HepG2 (cell line): Measurements from ENCODE around the gene MMP8. TPM values are rescaled to one million over a fixed set of nuclear protein-coding genes. Genes with fewer than 3 reads are reported as not detected.

Experiments
- ATAC-seq: fragments of 200-7000 bp; cut with Tn5 transposase; 3 replicates; pipeline ENCODE4 v1.9.1; 2020; ENCODE audit warnings: mild to moderate bottlenecking, moderate library complexity
- BruUV-seq: library from RNA; stranded (reverse); fragments of 400-500 nt; replicated peaks from 2 replicates; lab custom pipeline; 2021; lab: Mats Ljungman, UMichigan
- CTCF ChIA-PET: fragments of 300-600 bp; formaldehyde crosslinking; extraction: SDS; loops from one replicate; lab custom pipeline; 2021; ENCODE audit warnings: low total read pairs, inconsistent platforms, low intra/inter-chr PET ratio; lab: Yijun Ruan, JAX
- POLR2A ChIA-PET: fragments of 350-600 bp; sonication (Branson Sonifier 250); formaldehyde crosslinking; loops from one replicate; lab custom pipeline; 2020; ENCODE audit warnings: antibody characterized with exemption, inconsistent platforms; lab: Yijun Ruan, JAX
- DNase-seq: peaks from one replicate; pipeline ENCODE4 v3.0.0-alpha.2; 2015; ENCODE audit warnings: low spot score
- FAIRE-seq: peaks from 3 replicates; lab custom pipeline; 2011; peaks lifted over from hg19 to GRCh38; lab: Jason Lieb, UNC
- H2AFZ ChIP-seq: one replicate; pipeline ENCODE4 v1.6.1; 2011; ENCODE audit warnings: low read length, inconsistent platforms
- H3K27ac ChIP-seq: fragments of 300-600 bp; 3 replicates; pipeline ENCODE4 v1.8.0; 2011; ENCODE audit warnings: mixed run types, mild to moderate bottlenecking, mixed read lengths, low read length, inconsistent platforms; ENCODE audit not compliant: insufficient read depth; ENCODE audit errors: extremely low read length
- H3K27me3 ChIP-seq, 2 experiments: fragments of 200-600 bp in 1 of 2; 2 replicates in 1 of 2; 3 replicates in 1 of 2; pipeline versions ENCODE4 v1.6.0 to v1.8.0; 2011; ENCODE audit warnings: low read length in 2 of 2, mild to moderate bottlenecking in 2 of 2, moderate library complexity in 2 of 2, inconsistent platforms in 1 of 2; ENCODE audit not compliant: insufficient read depth in 2 of 2, control insufficient read depth in 1 of 2
- H3K36me3 ChIP-seq, 2 experiments: fragments of 200-600 bp in 1 of 2; replicated peaks in 1 of 2; 2 replicates in 1 of 2; 3 replicates in 1 of 2; pipeline versions ENCODE4 v1.5.1 to v1.8.0; 2011; ENCODE audit warnings: low read length in 2 of 2, inconsistent platforms in 1 of 2; ENCODE audit not compliant: insufficient read depth in 2 of 2, control insufficient read depth in 1 of 2
- H3K4me1 ChIP-seq: 2 replicates; pipeline ENCODE4 v1.5.1; 2012; ENCODE audit warnings: low read length, inconsistent platforms; ENCODE audit not compliant: insufficient read depth
- H3K4me2 ChIP-seq: 2 replicates; pipeline ENCODE4 v1.6.0; 2011; ENCODE audit warnings: low read depth, low read length, inconsistent platforms
- H3K4me3 ChIP-seq, 3 experiments: fragments of 200-600 bp in 1 of 3; sonication (generic), shearing (Covaris generic) in 1 of 3; replicated peaks in 1 of 3; 2 replicates each; pipeline ENCODE4 v1.5.1; 2011 to 2016; ENCODE audit warnings: low read length in 3 of 3, inconsistent platforms in 2 of 3, low read depth in 2 of 3, mild to moderate bottlenecking in 2 of 3, control low read depth in 1 of 3, mixed read lengths in 1 of 3; ENCODE audit not compliant: insufficient read depth in 1 of 3
- H3K79me2 ChIP-seq: one replicate; pipeline ENCODE4 v1.6.1; 2011; ENCODE audit warnings: low read length, inconsistent platforms; ENCODE audit not compliant: insufficient read depth
- H3K9ac ChIP-seq: 2 replicates; pipeline ENCODE4 v1.6.0; 2011; ENCODE audit warnings: mild to moderate bottlenecking, low read depth, low read length, inconsistent platforms; ENCODE audit not compliant: insufficient read depth
- H3K9me3 ChIP-seq: 2 replicates; pipeline ENCODE4 v1.5.1; 2012; ENCODE audit warnings: mild to moderate bottlenecking, low read length
- H4K20me1 ChIP-seq: 2 replicates; pipeline ENCODE4 v1.6.0; 2011; ENCODE audit warnings: inconsistent platforms, mild to moderate bottlenecking, low read length, moderate library complexity; ENCODE audit not compliant: insufficient read depth
- MIER3 ChIP-seq: IDR thresholded peaks from 2 replicates; pipeline ENCODE4 v1.6.1; 2016; ENCODE audit warnings: missing compliant biosample characterization, borderline replicate concordance
- SMAD1 ChIP-seq: sonication (generic); formaldehyde crosslinking; IDR thresholded peaks from 2 replicates; pipeline ENCODE4 v1.4.0; 2020; ENCODE audit warnings: missing genetic modification reagents, low read depth, mild to moderate bottlenecking, borderline replicate concordance
- ZKSCAN8 ChIP-seq: IDR thresholded peaks from 2 replicates; pipeline ENCODE4 v1.6.1; 2016; ENCODE audit warnings: borderline replicate concordance, missing genetic modification reagents, missing compliant biosample characterization
- ZNF280B ChIP-seq: sonication (generic); formaldehyde crosslinking; IDR thresholded peaks from 2 replicates; pipeline ENCODE4 v1.5.0; 2020; ENCODE audit warnings: missing genetic modification reagents, mild to moderate bottlenecking, borderline replicate concordance
- ZNF367 ChIP-seq: sonication (generic); formaldehyde crosslinking; IDR thresholded peaks from 2 replicates; pipeline ENCODE4 v1.4.0; 2020; ENCODE audit warnings: missing genetic modification reagents, borderline replicate concordance
- ZNF574 ChIP-seq: sonication (generic); formaldehyde crosslinking; IDR thresholded peaks from 2 replicates; pipeline ENCODE4 v1.4.0; 2020; ENCODE audit warnings: missing genetic modification reagents
- ZNF737 ChIP-seq: sonication (generic); formaldehyde crosslinking; IDR thresholded peaks from 2 replicates; pipeline ENCODE4 v1.5.0; 2020; ENCODE audit warnings: missing genetic modification reagents, mild to moderate bottlenecking, borderline replicate concordance
- ZNF879 ChIP-seq: sonication (generic); formaldehyde crosslinking; IDR thresholded peaks from 2 replicates; pipeline ENCODE4 v1.8.1; 2023; ENCODE audit warnings: missing genetic modification reagents
- WGBS: methylation state at CpG from one replicate; pipeline ENCODE4 v1.1.6; 2017; ENCODE audit warnings: low lambda C conversion rate; 5-methylcytosine and 5-hydroxymethylcytosine counted together
- in situ Hi-C: cut with HindIII; loops from 2 replicates; pipeline ENCODE4 v1.10.0; 2017; ENCODE audit warnings: low pct_unique_long_range_greater_than_20kb; ENCODE audit not compliant: extremely low pct_ligation_motif_present
- intact Hi-C: fragments of 100-400 bp; cut with micrococcal nuclease; formaldehyde crosslinking; loops from one replicate; pipeline ENCODE4 v1.10.0; 2022; ENCODE audit not compliant: unreplicated experiment
- polyA plus RNA-seq, 8 experiments: library from polyadenylated mRNA; depleted of rRNA in 3 of 8; stranded (reverse) in 7 of 8; unstranded in 1 of 8; fragments of >200 nt; fragmentation: Illumina TruSeq in 4 of 8; extraction: Trizol in 4 of 8; gene quantifications; 2 replicates each; pipeline versions ENCODE4 v1.2.1 to v1.2.3, GENCODE V29; 2011 to 2016; ENCODE audit warnings: low read depth in 4 of 8, missing spikeins in 1 of 8, mixed read lengths in 1 of 8; ENCODE audit not compliant: insufficient read depth in 1 of 8
- total RNA-seq, 5 experiments: library from RNA; depleted of rRNA; stranded (reverse); fragments of >200 nt; fragmentation: Illumina TruSeq; extraction: Trizol; gene quantifications; 2 replicates each; pipeline ENCODE4 v1.2.3, GENCODE V29; 2016; ENCODE audit warnings: low read depth in 1 of 5

MMP8 gene
- total and polyA plus RNA-seq, 2 of the 13 experiments (the other 11 are each of a cell fraction or from before 2014, with no cell fraction given), result not detected

GRCh38 chr11:102753267-102753666, 28.5 kb upstream of the MMP8 start:
- no peak for FAIRE-seq
- 100% methylated on average over 1 of the region's 1 CpG for WGBS
- ATAC-seq, result no peak
- no TSS peak for BruUV-seq
- no peak for TF ChIP-seq ZNF737
- TF ChIP-seq ZNF367 (CRISPR knock-in tag), result no peak
- TF ChIP-seq MIER3 (CRISPR knock-in tag), result no peak
- TF ChIP-seq ZNF574 (CRISPR knock-in tag), result no peak
- no peak for TF ChIP-seq ZNF280B (CRISPR knock-in tag)
- TF ChIP-seq ZKSCAN8, result no peak
- no peak for TF ChIP-seq ZNF879 (CRISPR knock-in tag)
- TF ChIP-seq SMAD1 (CRISPR knock-in tag), result no peak
- Histone ChIP-seq H3K4me2 (no peak overlapping the region), H4K20me1 (no peaks in the 10 kb centered on the region), H3K36me3 (no peaks in the 10 kb centered on the region), H3K9me3 (no peaks in the 10 kb centered on the region), H2AFZ (no peak overlapping the region), H3K27ac (no peak overlapping the region), H3K9ac (no peak overlapping the region), H3K4me1 (no peaks in the 10 kb centered on the region), H3K79me2 (no peaks in the 10 kb centered on the region), H3K4me3 (no peak overlapping the region), H3K27me3 (no peaks in the 10 kb centered on the region; a peak in 2 of 5 replicates)
- CTCF ChIA-PET, result no interaction called here
- DNase-seq, result no peak
- POLR2A ChIA-PET, result no interaction called here
- in situ Hi-C loops (no loop called here), intact Hi-C loops (no loop called here)
